CD4-positive, alpha-beta T cell treated with Interferon alpha-2 for 1 hour (primary cell): ENCODE data around the gene ARL5A.
"Not testable (repeated sequence)": the region's sequence is repeated elsewhere in the genome, so short reads cannot be mapped to it uniquely, and the experiment has no call there.

Source experiments
- DNase-seq, 2 donors: peaks; one replicate each; pipeline ENCODE4 v3.0.0-alpha.2; 2020 to 2022

ARL5A gene, protein sequence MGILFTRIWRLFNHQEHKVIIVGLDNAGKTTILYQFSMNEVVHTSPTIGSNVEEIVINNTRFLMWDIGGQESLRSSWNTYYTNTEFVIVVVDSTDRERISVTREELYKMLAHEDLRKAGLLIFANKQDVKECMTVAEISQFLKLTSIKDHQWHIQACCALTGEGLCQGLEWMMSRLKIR

DNA sequence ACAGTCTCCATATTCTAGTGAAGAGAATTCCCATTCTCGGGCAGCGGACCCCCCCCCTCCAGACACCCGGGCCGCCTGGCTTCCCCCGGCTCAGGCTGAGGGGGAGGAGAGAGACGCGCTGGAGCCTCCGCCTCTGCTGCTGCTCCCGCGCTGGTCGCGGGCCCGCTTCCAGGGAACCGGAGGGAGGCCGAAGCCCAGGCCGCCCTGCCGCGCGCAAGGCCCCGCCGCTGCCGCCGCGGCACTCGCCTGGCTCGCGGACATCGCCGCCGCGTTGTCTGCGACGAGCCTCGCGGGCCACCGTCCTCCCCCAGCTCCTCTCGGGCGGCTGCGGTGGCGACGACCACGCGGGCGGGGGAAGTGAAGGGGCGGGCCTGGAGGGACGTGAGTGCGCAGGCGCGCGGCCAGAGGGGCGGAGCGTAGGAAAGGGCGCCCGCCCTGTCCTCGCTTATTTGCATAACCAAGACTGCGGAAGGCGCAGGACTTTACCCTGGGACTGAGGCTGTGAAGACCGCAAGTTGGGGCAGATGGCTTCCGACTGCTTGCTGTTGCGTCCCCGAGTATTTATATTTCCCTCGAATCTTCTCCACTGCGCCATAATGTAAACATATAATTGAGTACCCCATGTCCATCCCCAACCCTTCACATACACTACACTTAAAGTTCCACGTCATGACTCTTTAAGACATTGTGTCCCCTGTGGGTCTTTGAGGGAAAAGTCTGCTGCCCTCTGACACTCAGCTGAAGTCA lies at the start of gene ARL5A:
ARL5A (minus strand) TSS at position 279 of the 747 bp plus-strand sequence; CDS start at position 34, 245 bp downstream.
- DNase-seq, result peak; percentile 95 to 97

DNA sequence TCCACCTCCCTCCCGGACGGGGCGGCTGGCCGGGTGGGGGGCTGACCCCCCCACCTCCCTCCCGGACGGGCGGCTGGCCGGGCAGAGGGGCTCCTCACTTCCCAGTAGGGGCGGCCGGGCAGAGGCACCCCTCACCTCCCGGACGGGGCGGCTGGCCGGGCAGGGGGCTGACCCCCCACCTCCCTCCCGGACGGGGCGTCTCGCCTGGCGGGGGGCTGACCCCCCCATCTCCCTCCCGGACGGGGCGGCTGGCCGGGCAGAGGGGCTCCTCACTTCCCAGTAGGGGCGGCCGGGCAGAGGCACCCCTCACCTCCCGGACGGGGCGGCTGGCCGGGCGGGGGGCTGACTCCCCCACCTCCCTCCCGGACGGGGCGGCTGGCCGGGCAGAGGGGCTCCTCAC lies 47.4 kb upstream of the ARL5A start:
- not testable (repeated sequence) for DNase-seq

DNA sequence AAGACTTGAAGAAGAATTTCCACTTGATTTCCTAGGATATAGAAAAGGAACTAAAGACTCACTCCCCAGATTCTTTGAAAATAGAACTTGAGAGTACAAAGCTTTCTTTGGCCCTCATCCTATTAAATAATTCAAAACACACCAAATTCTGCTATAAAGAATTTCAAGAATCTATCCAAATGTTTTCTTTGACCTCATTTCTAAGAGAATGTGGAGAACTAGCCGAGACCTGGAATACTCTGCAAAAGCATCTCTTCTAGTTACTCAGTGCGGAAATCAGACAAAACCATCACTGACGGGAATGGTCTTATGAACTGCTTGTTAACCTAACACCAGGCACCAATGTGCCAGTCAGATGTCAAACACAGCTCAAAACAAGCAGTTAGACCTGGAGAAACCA lies 44.2 kb upstream of the ARL5A start:
- no peak for DNase-seq

DNA sequence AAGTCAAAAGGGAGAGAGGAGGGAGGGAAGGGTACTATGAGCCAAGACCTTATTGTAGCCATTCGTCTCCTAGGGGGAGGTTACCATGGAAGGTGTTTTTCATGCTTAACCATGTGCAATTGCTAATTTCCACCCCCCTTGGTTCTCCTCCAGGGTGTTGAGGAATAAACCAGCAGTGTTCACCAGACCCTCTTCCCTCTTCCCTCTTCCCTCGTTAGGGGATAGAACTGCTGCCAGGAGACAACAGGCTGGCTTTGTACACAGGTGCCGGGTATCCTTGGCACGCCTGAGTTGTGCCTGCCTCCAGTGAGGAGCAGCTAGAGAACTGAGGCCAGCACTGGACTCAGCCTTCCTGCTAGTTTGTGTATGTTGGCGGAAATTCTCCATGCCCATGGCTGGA lies 41.1 kb upstream of the ARL5A start:
- DNase-seq, result no peak

DNA sequence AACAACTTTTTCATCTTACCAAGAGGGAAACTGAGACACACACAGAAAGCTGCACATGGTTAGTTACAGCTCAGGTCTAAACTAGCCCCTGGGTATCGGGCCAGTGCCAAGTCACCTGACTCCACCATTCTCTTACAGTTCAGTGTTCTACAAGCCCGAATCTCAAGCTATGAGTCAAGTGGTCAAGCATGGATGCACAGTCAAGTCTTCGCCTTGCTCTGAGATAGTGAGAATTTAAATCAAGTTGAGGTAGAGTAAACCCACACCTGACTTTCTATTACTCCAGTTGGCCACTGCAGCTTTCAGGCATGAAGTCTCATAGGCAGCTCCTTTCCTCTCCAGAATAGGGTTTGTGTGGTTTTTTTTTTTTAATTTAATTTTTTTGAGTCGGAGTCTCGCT lies 34.5 kb upstream of the ARL5A start:
- DNase-seq, result no peak

DNA sequence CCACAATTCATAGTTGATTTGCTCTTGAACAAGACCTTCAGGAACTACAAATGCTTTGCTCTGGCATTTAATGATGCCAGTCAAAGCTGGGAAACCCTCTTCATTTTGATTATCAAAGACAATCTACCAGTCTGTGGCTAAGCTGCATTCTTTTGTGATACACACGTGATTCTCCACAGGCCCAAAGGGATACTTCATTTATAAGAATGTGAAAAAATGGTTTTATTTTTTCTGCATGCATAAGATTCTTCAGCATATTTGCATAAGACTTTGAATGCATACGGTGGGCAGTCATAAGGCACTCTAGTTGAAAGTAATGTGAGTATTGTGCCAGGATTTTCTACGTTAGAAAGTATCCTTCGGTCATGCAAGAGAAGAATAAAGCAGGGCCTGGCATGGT lies 33.0 kb upstream of the ARL5A start:
- no peak for DNase-seq

DNA sequence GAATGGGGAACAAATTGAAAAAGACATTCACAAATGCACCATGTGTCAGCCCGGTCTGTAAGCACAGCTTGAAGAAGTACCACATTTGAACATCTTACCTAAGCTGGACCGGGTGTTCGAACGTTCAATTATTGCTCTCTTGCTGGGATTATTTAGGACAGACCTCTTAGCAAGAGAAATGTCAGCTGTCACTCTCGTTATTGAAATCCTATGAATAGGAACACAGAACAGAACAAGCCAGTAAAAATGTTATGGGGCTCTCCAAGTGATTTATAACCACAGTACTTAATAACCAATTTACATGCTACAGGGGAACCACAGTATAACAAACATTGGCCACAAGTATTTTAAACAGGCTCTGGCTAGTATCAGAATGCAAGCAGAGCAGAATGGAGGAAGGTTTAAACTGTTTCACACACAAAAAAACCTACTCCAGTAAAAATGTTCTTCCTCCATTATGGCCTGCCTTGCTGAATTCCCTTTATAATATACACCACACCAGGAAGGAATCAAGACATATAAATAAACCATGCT lies 32.5 kb upstream of the ARL5A start:
- no peak for DNase-seq

DNA sequence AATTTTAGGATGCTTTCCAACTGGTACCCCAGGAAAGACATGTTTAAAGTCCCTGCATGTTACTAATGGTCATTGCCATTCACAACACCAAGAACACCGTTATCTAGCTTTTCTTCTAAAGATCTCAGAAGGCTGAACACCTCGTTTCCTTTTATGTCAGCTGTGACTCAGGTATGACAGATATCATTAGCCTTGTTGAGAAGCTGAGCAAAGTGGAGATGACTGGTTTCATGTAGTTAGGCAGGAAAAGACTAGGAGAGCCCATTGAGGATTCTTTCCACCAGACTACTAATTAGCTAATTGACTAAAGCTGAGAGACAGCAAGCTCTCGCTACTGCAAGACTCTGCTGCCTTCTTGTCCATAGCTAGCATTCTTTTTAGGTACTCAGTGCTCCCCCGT lies 32.0 kb upstream of the ARL5A start:
- DNase-seq, result no peak

DNA sequence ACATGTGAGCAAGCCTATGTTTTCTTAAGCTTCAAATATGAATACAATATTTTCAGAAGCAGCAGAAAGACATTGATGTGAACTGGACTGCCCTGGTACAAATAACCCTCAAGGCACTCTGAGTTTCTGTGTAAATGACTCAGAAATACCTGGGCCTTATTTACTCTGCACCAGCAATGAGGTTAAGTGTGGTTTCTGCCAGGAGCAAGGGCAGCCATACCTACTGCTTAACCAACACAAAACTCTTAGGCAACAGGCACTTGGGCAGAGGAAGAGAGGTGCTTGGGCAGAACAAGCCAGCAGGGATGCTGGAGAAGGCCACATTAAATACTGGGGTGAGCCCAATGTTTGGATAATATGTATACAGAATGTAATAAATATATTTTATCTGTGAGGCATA lies 29.4 kb upstream of the ARL5A start:
- DNase-seq, result no peak

DNA sequence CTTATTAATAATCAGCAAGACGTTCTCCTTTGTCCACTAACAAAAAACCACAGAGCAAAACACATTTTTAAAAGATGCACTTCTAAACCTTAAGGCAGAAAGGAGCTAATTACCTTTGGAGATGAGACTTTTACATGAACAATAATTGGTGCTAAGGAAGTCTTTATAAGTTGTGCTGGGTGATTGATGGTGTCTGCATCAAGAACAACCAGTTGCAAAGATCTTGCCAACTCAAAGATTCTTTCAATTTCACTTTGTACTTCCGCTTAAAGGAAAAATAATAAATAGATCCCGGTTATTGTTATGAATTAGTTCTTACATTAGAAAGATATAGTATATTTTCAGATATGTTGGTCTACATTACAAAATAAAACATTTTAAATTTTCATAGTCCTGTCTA lies 26.9 kb upstream of the ARL5A start:
- DNase-seq, result no peak

DNA sequence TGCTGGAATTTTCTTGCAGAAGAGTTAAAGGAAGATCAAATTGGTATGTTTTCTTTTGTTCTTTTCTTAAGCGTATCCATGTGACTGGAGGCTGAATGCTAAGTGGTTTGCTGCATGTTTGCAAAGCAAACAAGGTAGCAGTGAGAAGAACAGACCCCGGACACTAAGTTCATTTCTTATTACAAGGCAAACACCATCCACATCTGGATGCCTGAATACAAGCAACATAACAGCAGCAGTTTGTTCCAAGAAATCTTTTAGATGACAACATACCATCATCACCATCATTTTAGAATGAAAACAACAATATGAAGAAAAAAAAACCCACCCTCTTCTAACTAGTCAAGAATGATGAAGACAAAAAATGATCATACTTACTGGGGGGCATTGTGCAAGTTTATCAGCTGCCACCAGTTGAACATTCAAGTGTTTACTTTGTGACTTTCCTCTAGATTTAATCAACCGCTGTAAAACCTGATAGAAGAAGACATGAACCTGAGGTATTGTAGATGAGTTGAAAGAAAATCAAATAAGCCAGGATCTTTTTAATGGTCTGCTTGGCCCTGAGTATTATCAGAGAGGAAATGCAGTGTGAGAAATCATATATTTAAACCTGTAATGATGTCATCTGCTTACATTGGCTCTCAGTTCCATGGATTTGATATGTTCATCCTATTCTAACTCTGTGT lies 25.0 kb upstream of the ARL5A start:
- DNase-seq, result no peak

DNA sequence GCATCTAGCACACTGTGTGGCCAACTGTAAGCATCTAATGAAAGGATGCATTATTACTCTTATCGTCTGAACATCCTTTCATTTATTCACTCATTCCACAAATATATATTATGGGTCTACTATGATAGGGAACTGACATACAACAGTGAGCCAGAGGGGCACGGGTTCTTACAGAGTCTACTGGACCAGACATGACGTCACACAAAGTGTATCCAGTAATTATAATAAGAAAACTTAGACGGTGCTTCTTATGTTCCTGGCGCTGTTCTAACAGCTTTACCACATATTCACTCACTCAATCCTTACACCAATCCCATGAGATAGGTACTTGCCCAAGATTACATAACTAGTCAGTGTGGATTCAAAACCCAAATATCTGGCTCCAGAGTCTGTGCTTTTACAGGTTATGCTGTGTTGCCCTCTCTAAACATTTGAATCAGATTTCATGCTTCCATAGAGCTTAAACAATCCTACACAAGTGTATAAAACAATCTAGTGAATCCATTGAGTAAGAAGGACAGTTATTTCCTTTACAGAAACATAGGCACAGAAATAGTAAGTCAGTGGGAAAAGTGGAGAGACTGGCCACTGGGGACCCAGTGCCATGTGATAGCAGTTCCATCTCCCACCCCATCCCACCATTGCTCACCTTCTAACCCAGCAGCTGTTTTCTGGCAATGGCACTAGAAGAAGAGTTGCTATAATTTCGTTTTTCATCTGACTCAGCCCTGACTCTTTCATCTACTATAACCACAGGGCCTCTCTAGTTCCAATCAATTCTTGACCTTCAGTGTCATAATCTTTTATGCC lies 24.2 kb upstream of the ARL5A start:
- DNase-seq, result no peak

DNA sequence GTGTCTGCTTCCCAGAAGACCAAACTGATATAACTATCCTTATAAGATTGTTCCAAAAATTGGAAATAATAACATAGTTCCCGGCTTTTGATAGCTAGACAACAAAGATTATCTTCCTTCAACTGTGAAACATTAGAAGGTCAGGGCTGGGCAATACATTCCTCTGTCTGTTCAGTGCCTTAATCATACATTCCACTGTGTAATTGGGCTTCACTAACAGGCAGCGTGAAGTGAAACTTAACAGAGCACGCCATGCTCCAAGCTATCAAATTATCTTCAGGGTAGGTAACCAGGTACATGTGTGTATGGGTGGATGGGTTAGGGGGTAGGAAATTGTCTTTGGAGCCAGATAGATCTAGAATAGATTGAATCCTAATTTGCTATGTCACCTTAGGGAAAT lies 23.5 kb upstream of the ARL5A start:
- no peak for DNase-seq

DNA sequence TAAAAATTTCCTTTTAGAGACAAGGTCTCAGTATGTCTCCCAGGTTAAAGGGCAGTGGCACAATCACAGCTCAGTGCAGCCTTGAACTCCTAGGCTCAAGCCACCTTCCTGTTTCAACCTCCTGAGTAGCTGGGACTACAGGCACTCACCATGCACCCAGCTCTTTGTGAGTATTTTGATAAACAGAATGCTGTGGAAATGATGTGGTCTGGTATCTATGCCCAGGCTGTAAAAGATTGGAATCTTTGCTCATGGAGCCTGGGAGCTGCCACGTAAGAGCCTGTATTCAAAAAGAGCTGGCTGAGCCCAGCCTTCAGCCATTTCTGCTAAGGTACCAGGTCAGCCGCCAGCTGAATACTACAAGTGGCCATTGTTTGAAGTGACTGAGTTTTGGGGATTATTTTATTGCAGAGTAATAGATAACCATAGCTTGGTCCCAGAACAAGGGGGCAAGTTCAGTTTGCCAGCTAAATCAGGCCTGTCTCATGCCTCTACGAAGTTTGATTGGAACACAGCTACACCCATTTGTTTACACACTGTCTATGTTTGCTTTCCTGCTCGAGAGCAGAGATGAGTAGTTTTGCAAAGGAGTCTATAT lies 21.3 kb upstream of the ARL5A start:
- no peak for DNase-seq

DNA sequence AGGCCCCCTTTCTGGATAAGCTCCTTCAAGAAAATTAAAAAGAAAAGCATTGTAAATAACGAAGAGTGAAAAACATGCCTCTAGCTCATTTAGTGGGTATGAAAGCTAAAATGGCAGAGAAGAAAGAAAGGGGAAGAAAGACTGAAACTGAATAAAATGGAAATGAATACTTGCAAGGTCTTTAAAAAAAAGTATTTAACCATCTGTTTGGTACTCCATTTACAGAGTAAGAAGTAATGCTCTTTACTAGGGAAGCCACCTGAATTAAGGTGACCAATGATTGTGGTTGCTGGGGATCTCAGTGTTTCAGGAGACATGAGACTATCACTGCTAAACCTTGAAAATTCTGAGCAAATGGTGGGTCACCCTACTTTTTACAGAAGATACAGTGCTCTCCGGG lies 17.7 kb upstream of the ARL5A start:
- no peak for DNase-seq

DNA sequence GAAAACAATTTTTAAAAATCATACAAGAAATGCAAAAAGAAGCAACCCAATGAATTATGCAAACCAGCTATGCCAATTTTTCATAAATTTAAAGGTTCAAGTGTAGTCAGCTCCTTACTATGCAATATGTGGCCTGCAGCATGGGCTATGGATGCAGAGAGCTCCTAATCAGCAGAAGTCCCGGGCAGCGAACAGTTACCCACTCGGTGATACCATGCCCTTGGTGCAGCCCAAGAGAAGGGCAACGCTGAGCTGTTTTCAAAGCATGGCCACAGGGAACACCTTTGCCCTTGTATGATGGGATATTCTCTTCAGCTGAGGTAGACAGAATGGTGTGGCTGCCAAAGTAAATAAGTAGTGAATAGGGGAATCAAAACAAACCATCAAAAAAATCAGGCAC lies 17.3 kb upstream of the ARL5A start:
- no peak for DNase-seq

DNA sequence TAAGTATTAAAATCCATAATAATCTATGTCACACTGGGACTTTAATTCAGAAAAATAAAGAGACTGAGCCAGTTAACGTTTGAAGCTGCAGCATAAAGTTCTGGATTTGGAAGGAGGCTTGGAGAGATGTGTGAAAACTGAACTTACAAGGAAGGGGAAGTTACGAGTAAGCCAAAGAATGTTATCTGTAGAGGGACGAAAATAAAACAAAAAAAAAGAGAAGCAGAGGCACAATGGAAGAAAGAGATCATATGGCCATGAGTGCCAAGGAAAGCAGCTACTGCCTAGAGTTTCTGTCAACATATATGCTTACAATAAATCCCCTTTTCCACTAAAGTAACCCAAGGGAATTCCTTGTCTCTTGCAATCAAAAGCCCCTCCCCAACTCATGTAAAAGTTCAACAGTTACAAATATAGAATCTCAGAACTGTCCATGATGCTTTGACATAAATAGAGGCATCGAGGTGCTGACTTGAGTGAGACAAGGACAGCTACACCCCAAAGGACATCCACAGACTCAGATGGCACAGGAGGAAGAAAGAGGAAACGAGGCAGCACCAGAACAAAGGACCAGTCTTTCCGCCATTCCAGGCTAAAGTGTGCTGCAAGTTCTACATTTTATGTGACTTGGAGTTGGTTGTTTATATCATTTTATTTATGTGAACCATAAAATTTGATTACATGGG lies 16.1 kb upstream of the ARL5A start:
- DNase-seq, result no peak

DNA sequence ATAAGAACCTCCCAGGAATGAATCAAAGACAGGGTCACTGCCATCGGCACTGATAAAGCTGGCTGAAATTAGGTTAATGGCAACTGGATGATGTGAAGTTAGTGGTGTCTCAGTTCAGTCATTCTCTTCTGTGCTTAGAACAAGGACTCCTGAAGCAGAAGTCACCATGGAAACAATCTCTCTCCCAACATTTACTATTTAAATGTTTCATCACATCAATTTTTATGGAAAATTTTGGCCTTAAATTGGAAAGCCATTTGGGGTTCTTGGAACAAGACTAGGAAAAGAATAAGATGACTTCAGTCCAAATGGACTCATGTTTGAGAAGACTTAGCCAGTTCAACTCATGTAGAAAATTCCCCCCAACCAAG lies 15.5 kb upstream of the ARL5A start:
- no peak for DNase-seq

DNA sequence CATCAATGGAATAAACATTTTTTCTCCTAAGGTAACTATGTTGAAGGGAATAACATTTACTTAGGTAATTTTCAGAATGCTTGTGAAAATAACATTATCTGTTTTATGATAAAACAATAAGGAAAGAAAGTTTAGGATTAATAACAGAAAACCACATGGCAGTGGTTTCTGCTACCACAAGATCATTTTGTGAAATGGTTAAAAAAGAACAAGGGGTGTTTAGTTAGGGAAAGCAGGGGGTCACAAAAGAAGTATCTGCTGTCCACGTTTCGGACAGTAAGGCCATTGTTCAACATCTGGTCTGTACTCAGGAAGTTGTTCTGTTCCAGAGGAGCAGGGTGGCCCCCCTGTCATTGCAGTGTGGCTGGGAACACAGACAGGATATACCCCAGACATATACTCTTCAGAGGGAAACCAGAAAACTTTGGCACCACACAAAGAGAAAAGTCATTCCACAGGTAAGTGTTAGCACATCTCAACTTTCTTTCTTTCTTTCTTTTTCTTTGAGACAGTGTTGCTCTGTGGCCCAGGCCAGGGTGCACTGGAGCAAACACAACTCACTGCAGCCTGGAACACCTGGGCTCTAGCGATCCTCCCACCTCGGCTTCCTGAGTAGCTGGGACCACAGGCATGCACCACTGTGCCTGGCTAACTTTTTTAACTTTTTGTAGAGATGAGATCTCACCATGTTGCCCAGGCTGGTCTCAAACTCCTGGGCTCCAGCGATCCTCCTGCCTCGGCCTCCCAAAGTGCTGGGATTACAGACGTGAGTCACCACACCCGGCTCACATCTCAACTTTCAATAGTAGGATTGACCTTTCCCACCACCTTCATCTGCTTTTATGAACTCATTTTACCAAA lies 14.8 kb upstream of the ARL5A start:
- DNase-seq, result no peak

DNA sequence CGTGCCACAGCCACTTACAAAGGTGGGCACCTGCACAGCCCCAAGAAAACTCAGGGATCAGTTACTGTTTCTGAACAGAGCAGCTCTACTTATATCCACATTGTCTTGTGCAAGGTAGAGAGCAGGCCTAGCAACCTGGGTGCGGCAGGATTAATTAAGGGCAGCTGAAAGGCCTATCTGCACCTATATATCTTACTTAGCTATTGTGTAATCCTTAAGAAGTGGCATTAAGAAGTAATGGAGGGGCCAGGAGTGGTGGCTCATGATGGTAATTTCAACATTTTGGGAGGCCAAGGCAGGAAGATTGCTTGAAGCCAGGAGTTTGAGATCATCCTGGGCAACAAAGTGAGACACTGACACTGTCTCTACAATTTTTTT lies 12.8 kb upstream of the ARL5A start:
- DNase-seq, result no peak
